GM21576 (cell line): ENCODE results near the gene SND1.

Source experiments
- ATAC-seq: cut with Tn5 transposase; IDR thresholded peaks from one replicate; pipeline ENCODE4 v1.9.1; 2021; ENCODE audit warnings: mild to moderate bottlenecking, moderate library complexity; ENCODE audit not compliant: unreplicated experiment

The SND1 gene

DNA sequence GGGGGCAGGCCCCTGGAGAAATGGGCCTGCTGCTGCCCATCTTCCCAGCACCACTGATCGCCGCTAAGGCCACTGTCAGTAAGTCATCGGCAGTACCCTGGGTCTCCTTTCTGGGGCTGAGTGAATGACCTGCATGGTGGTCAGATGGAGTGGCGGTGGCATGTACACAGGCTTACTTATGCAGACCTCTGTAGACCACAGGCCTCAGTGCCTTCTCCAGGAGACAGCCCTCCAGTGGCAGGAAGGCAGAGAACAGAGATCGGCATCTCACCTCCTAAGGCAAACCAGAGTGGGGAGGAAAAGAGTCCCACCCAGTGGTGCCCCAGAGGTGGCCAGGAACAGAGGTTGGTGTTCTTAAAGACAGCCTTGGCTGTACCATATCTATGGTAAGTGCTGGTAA is 402.0 kb downstream of the SND1 start:
- no peak for ATAC-seq

DNA sequence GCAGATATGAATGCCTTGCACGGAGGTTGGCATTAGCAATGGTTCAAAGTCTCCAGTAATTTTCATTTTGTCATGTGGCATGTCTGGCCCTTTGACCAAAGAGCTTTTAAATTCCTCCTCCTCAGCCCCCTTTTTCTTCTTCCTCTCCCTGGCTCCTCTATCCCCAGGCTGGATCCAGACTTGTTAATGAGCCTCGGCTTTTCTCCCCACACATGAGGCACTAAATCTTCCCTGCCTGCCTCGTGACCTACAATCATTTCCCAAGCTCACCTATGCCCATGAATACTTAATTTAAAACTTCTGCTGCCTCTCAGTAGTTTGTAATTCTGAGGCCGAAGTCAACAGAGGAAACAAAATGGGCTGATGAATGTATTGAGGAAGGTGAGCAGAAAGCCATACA is 402.5 kb downstream of the SND1 start:
- ATAC-seq = no peak

DNA sequence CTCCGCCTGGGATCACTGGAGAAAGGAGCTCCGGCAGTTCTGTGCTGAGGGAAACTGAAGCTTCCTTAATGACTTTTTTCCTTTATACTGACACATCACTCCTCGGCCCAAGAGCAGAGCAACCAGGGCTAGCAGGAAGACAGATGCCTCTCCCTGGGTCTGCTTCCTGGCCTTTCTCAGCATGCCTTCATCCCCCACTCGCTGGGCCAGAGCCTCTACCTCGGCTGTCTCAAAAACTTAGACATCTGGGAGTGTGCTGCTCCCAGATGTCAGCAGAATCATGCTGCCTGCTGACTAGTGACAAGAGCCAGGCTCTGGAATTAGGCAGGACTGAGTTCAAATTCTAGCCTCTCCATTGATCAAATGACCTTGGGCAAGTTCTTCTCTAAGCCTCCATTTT is 403.6 kb downstream of the SND1 start:
- ATAC-seq = no peak

DNA sequence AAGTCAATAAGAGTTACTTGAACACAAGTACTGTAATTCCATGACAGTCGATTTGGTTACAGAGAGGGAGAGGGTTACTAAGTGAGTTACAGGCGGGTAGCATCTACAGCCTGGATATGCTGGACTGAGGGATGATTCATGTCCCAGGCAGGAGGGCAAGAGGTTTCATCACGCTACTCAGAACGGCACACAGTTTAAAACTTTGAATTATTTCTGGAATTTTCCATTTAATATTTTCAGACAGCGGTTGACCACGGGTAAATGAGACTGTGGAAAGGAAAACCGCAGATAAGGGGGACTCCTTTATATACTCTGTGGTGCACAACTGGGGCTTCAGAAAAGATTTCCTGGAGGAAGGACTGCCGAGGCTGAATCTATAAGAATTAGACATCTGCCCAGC is 404.9 kb downstream of the SND1 start:
- no peak for ATAC-seq

DNA sequence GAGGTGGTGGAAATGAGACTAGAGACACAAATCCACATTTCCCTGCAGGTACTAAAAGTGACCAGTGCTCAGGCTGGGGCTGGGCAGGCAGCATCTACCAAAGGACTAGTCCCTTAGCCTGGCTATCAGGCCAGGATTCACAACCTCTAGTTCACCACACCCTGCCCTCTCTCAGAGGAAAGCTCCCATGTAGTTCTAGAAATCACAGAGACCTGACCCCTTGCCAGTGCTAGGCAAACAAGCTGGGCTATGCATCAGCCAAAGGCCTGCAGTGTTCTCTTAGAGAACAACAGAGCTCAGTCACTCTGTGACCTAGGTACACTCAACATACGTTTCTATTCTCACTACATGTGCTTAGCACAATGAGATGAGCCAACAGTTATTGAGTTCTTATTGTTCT is 405.9 kb downstream of the SND1 start:
- ATAC-seq = no peak

DNA sequence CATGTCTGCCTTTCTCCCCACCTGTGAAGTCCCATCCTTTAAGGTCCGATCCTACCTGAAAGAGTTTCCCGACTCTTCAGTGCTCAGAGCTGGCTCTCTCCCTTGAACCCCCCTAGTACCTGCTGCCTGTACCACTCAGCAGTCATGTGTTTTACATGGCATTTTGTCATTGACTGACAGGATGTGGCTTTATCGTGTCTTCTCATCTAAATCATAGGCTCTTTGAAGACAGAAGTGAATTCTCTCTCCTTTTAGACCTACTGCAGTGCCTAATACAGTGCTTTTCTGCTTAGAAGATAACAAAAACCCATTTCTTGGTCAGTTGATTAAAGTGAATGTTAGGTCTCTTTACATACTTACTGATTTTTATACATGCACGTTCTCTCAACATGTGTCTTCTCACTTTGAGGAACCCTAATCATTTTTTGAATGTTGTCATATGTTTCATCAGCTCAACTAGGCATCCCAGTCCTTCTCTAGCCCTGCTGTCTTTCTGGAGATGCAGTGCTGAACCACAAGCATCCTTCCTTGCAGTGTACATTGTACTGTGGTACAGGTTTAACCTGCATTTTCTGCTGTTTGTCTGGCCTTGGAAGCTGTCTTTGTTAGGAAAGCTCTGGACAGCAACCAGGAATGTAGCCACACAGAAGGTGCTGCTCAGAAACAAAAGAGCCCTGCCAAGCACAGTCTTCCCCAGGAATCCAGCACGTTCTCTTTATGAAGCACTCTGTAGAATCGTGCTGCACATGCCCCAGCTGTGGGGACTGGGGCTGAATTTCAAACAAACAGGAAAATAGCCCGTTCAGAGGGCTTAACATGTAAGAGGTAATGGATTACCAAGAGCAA is 407.4 kb downstream of the SND1 start:
- ATAC-seq = no peak

DNA sequence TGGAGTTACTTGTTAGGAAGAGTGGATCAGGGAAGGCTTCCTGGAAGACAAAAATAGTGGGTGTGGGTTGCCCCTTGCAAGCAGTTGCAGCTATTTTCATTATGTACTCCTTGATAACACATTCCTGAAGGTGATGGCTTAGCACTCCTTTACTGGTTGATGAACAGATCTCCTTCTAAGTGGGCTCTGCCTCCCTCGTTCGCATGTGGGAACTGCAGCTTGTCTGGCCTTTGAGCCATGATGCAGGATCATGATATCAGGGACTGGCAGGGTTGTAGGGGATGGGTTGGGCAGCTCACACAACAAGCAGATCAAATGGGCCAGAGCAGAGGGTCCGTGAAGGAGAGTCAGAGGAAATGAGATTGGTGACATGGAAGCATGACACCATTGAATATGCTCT is 408.0 kb downstream of the SND1 start:
- no peak for ATAC-seq

DNA sequence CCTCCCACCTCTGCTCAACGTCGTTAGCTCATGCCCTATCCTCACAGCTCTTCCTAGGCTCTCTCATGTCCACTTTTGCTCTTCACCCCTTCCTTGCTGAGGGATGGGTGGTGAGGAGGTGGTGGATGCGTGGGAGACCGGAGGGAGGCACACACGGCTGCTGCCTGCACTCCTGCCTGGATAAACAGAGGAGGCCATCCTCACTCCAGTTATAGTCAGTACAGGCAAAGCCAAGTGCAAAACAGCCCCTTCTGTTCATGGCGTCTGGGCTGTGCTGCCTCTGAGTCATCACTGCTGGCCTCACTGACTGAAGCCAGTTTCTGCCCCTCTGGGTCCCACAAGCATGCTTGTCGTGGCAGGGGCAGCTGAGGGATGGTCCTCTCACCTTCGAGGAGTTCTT is 411.1 kb downstream of the SND1 start:
- ATAC-seq = no peak

DNA sequence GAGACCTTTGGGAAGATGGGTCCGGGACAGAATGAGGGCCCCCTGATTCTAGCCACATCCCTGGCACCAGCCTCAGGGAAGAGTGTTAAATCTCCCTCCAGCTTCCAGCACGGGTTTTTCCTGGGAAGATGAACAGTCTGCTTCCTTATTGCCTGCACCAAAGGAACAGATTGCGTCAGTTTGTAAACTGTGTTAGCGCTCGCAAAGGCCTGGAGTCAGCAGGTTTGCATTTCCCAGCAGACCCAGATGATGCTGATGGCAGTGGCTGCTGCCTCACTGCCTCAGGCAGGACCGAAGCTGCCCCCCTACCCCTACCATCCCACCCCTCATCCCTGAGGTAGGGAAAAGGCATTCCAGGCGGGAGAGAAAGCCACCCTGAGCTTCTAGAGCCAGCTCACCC is 413.9 kb downstream of the SND1 start:
- ATAC-seq = no peak

DNA sequence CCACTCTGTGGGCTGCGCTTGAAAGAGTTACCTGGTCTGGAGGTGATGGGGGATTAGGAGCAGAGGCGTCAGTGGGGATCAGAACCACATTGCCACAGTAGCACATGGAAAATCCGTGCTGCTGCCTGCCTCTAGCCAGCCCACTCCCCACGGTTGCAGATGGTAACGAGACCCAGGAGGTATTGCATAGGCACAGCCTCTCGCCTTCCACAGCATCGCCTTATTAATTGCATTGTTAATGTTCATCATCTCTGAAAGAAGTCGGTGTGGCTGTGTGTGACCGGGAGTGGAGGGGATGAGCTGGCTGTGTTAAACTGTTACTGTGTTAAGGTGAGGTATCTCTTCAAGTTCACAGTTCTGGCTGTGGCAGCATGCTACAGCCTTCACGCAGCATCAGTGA is 414.4 kb downstream of the SND1 start:
- no peak for ATAC-seq

DNA sequence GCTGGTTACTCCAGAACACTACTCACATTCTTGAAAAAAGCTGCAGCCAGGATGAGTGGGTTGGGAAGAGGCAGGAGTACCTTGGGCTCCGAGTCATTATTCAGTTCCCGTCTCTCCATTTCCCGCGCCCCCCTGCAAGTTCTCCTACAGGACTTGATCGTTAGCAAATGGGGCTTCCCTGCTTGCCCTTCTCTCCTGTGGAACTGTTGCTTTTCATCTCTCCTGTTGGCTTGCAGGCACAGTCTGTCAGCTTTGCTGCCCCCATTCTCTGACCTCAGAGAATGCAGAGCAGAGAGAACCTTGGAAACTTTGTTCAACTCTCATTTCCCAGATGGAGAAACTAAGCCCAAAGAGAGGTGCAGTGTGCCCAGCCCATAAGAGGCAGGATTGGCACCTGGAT is 414.9 kb downstream of the SND1 start:
- ATAC-seq = no peak

DNA sequence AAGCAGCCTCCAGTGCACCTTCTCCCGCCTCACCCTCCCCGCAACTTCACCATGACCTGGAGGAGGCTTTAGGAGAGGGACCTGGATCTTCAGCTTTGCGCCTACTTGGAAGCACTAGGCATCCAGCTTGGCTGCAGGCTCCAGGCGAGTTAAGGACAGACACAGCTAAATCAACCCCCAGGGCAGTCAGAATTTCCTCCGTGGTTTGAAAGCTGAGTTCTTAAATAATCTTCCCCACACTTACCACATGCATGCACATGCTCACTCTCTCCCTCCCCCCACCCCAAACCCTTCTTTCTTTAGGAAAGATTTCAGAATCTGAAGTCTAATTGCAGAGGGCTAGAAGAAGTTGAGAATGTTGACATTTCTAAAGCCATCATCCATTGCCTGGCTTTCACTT is 416.0 kb downstream of the SND1 start:
- ATAC-seq = no peak

DNA sequence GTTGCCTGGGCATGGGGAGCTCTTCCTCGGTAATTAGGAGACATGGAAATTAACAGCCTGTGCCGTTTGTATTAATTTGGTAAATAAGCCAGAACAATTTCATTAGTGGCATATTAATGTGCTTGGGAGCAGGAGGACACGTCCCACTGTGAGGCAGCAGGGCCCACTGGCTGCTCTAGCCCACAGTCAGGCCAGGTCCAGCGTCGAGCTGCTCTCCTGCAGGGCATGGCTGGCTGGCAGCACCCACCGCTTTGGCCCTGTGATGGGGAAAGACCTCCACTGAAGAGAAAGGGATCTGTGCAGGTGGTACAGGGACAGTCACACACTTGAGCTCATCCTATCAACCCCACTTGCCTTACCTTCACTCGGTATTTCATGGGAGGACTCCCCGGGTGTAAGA is 416.8 kb downstream of the SND1 start:
- ATAC-seq = no peak

DNA sequence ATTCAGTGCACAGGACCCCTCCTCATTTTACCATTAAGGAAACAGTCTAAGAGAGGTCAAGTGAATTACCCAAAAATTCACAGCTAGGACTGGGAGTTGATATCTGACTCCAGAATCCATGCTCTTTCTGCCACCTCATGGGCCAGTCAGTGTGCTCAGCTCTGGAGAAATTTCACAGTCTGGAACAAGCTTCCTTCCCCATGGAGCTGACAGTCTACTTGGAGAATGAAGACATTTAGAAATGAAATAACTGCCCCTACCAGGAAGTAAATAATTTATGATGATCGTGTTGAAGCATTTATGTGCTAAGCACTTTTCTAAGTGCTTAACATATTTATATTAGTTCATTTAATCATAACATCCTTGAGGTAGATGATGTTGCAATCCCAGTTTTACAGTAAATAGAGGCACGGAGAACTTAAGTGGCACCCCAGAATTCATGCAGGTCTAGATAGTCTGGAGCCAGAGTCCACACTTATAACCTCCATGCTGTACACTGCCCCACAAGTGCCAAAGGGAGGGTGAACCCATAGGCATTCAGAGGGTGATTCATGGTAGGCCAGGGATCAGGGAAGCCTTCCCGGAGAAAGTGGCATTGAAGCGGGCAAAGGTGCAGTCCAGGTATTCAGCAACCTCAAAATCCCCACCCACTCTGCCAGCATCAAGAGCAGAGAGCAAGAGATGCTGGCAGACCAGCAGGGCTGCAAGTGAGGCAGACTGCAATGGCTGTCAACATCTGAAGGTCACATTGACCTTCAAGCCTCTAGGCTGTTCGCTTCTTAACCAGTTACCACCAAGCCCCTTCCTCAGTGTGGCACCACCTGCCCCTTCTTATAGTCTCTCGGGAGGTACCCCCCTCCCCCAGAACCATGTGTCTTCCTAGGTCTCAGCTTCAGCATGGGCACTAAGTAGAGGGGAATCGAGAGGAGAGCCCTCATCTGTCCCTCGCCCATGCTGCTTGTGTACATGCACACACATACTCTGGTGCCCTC is 417.7 kb downstream of the SND1 start:
- ATAC-seq = no peak

DNA sequence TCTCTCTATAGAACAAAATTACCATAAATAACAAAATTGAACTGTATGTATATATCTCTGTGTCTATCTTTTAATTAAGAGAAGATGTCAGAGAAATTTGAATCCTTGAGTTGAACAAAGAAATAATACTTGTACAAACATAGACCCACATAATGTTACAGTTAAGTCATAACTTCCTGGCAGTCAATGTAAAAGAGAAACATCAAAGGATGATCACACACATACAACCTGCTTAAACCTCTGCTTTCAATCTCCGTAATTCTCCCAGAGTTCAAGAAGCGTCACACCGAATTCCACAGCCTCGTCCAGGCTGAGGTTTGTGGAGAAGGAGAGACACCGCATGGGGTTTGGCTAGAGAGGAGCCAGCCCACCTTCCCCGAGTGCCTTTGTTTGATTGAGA is 419.4 kb downstream of the SND1 start:
- ATAC-seq = no peak

DNA sequence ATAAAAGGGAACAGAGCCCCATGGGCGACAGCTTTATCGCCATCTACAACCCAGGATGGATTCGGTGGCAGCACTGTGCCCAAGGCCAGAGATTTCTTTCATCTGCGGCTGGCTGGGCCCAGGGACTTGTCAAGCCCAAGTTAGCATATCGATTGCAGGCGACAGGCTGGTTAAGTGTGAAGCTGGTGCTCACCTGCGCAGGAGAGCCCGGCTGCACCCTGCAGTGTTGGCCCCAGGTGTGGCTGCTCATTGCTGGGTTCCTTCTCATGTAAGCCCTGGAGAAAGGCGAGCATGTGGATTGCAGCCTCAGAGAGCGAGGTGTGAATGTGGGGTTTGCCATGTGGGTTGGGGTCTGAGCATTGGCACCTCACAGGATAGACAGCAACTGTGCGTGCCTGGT is 419.8 kb downstream of the SND1 start:
- no peak for ATAC-seq

DNA sequence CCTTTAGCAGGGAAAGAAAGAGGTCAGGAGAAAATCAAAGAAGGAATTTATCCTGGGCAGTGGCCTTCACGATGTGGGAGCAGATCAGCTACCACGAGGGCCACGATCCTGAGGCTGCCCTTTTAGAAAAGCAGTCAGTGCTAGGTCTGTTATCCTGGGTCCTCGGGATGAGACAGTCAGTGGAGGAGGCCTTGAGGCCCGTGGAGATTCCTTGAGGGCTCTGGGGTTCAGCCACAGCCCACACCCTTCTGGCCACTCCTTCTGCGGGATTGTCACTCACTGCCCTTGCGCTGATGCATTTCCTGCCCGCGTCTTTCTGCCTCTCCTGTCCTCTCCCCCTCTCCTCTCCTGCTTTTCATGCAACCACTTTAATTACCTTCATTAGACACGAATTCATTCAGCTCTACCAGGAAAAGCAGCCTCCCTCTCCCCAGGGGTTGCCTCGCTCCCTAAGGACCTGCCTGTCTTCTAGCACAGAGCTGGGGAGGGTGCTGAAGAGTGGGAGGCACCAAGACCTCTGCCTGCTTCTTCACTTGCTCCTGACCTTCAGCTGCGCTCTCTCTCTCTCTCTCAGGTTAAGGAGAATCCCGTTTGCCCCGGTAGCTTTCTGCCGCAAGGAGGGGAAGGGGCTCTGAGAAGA is 421.8 kb downstream of the SND1 start:
- no peak for ATAC-seq

DNA sequence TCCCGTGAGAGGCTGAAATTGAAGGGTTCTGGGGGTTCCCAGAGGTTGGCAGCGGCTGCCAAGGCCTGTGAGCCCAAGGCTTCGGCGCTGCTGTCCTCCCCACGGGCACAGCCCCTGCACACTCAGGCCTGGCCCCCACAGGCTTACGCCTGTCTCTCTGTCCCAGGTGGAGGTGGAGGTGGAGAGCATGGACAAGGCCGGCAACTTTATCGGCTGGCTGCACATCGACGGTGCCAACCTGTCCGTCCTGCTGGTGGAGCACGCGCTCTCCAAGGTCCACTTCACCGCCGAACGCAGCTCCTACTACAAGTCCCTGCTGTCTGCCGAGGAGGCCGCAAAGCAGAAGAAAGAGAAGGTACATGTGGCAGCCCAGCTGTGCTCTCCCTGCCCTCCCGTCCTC is 422.3 kb downstream of the SND1 start:
- ATAC-seq = no peak

DNA sequence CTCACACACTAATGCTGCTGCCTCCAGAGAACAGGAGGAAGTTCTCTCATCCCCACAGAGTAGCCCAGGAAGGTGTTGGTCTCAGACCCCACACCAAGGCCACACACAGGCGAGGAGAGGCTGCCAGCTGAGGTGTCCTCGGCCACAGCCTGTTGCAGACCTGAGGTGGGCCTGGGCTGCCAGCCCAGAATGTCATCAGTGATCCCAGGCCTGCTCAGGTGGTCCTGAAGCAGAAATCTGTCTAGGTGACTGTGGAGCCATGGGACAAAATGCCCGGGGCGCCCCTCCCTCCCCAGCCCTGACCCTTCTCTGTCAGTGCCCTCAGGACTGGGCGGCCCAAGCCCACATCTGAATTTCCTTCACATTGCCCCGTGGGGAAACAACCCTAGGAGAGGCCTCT is 422.7 kb downstream of the SND1 start:
- ATAC-seq = no peak

DNA sequence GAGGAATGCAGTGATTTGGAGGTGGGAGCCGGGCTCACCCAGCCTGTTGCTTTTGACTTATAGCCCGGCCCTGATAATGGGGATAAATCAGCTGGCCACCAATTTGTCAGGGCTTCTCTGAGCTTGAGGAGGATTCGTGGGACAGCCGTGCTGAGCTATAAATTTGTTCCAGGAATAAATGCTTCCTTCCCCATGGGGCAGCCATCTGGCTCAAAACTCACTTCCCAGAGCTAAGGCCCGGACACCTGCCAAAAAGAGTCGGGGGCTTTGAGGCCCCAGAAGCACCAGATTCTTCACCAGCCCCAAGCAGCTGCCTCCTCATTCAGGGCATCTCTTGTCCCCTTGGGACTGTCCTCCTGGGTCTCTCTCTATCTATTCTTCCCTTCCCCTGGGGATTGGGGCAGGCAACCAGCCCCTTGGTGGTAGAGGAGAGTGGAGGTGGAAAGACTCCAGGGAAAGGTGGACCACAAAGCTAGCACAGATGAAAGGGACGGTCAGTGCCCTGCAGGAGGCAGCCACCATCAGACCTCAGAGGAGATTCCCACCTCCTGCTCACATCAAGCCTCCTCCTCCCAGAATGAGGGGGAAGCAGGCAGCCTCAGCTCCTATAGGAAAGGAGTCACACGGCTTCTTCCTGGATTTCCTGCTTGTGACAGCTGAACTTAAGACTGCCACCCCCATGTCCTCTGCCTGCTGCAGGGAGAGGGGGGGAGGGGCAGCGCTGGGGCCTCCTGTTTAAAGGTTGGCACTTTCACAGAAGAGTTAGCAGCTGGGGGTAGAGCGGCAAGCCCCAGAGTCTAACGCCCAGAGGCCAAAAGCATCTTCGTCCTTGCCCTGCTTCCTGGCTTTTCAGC is 423.5 kb downstream of the SND1 start:
- no peak for ATAC-seq
